HL-60 (cell line): ENCODE measurements around the gene CHST11.

ENCODE experiments used
- GABPA ChIP-seq: IDR thresholded peaks from 2 replicates; pipeline ENCODE4 v1.6.1; 2012; ENCODE audit warnings: low read depth
- POLR2AphosphoS5 ChIP-seq: IDR thresholded peaks from 2 replicates; pipeline ENCODE4 v1.6.1; 2012; ENCODE audit warnings: low read depth
- SPI1 ChIP-seq: IDR thresholded peaks from 2 replicates; pipeline ENCODE4 v1.6.1; 2012; ENCODE audit warnings: low read depth, mild to moderate bottlenecking, borderline replicate concordance
- TF ChIP-seq, protein P1 (sequence below): IDR thresholded peaks from one replicate; pipeline ENCODE4 v1.5.1; 2011; ENCODE audit warnings: low read length, control low read depth, inconsistent platforms; ENCODE audit not compliant: insufficient read depth
- TF ChIP-seq, protein P2 (sequence below): IDR thresholded peaks from 2 replicates; pipeline ENCODE4 v1.6.1; 2012; ENCODE audit warnings: low read depth; ENCODE audit not compliant: insufficient replicate concordance

- TF ChIP-seq, protein P1, sequence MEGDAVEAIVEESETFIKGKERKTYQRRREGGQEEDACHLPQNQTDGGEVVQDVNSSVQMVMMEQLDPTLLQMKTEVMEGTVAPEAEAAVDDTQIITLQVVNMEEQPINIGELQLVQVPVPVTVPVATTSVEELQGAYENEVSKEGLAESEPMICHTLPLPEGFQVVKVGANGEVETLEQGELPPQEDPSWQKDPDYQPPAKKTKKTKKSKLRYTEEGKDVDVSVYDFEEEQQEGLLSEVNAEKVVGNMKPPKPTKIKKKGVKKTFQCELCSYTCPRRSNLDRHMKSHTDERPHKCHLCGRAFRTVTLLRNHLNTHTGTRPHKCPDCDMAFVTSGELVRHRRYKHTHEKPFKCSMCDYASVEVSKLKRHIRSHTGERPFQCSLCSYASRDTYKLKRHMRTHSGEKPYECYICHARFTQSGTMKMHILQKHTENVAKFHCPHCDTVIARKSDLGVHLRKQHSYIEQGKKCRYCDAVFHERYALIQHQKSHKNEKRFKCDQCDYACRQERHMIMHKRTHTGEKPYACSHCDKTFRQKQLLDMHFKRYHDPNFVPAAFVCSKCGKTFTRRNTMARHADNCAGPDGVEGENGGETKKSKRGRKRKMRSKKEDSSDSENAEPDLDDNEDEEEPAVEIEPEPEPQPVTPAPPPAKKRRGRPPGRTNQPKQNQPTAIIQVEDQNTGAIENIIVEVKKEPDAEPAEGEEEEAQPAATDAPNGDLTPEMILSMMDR: no peak
- no peak for TF ChIP-seq SPI1
- no peak for TF ChIP-seq POLR2AphosphoS5
- TF ChIP-seq, protein P2, sequence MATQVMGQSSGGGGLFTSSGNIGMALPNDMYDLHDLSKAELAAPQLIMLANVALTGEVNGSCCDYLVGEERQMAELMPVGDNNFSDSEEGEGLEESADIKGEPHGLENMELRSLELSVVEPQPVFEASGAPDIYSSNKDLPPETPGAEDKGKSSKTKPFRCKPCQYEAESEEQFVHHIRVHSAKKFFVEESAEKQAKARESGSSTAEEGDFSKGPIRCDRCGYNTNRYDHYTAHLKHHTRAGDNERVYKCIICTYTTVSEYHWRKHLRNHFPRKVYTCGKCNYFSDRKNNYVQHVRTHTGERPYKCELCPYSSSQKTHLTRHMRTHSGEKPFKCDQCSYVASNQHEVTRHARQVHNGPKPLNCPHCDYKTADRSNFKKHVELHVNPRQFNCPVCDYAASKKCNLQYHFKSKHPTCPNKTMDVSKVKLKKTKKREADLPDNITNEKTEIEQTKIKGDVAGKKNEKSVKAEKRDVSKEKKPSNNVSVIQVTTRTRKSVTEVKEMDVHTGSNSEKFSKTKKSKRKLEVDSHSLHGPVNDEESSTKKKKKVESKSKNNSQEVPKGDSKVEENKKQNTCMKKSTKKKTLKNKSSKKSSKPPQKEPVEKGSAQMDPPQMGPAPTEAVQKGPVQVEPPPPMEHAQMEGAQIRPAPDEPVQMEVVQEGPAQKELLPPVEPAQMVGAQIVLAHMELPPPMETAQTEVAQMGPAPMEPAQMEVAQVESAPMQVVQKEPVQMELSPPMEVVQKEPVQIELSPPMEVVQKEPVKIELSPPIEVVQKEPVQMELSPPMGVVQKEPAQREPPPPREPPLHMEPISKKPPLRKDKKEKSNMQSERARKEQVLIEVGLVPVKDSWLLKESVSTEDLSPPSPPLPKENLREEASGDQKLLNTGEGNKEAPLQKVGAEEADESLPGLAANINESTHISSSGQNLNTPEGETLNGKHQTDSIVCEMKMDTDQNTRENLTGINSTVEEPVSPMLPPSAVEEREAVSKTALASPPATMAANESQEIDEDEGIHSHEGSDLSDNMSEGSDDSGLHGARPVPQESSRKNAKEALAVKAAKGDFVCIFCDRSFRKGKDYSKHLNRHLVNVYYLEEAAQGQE: no peak
- no peak for TF ChIP-seq GABPA
Observed at GRCh38 chr12:104626069-104626837, 169.5 kb downstream of the CHST11 start.
